HFFc6 (cell line): ENCODE results near the gene TRAK2. TPM values are rescaled to one million over a fixed set of nuclear protein-coding genes. Genes with fewer than 3 reads are reported as not detected.
"Not testable (repeated sequence)": the region's sequence is repeated elsewhere in the genome, so short reads cannot be mapped to it uniquely, and the experiment has no call there.

ENCODE experiments used
- DNase-seq: peaks from one replicate; pipeline ENCODE4 v3.0.0-alpha.2; 2018
- H3K27ac Mint-ChIP-seq: 2 replicates; pipeline ENCODE4 v1.8.0; 2020; ENCODE audit warnings: mild to moderate bottlenecking, mixed read lengths
- H3K27me3 Mint-ChIP-seq: 2 replicates; pipeline ENCODE4 v1.8.0; 2021; ENCODE audit warnings: mild to moderate bottlenecking, moderate library complexity, mixed read lengths; ENCODE audit not compliant: insufficient read depth
- H3K36me3 Mint-ChIP-seq: 2 replicates; pipeline ENCODE4 v1.8.0; 2021; ENCODE audit warnings: low read depth, mixed read lengths
- H3K4me1 Mint-ChIP-seq: 2 replicates; pipeline ENCODE4 v1.8.0; 2020; ENCODE audit warnings: low read depth, mixed read lengths
- H3K4me3 Mint-ChIP-seq: 2 replicates; pipeline ENCODE4 v1.8.0; 2020; ENCODE audit warnings: mild to moderate bottlenecking, moderate library complexity, mixed read lengths
- H3K9me3 Mint-ChIP-seq: 2 replicates; pipeline ENCODE4 v1.8.0; 2020; ENCODE audit warnings: mild to moderate bottlenecking, mixed read lengths
- CTCF ChIP-seq: fragments of 200-600 bp; sonication (generic); IDR thresholded peaks from 2 replicates; pipeline ENCODE4 v1.5.0; 2021; ENCODE audit warnings: antibody characterized with exemption, mild to moderate bottlenecking
- total RNA-seq, 6 experiments: library from RNA; stranded (reverse); fragmentation: NEBNext Ultra II Directional; extraction: Animal tissue kit (Norgen Biotek cat#: 25700); gene quantifications; 2 replicates in 1 of 6; 3 replicates in 5 of 6; pipeline ENCODE4 v1.2.3, GENCODE V29; 2021

Gene TRAK2
- total RNA-seq, 6 experiments from 2014 or later = 43.2 to 55.8 (median 54.0) TPM

- no peak overlapping the region for H3K4me3 Mint-ChIP-seq
- TF ChIP-seq CTCF = no peak
- peaks cover 17% of the 10 kb centered on the region for H3K4me1 Mint-ChIP-seq
- no peak overlapping the region for H3K27ac Mint-ChIP-seq
- no peak for DNase-seq
- no peaks in the 10 kb centered on the region; the same call in 1 of the 2 replicates for H3K27me3 Mint-ChIP-seq
- H3K36me3 Mint-ChIP-seq = peaks cover 53% of the 10 kb centered on the region
- H3K9me3 Mint-ChIP-seq = no peaks in the 10 kb centered on the region
Observed at GRCh38 chr2:201383136-201383535, 68.1 kb downstream of the TRAK2 start.

GRCh38 chr2:201378496-201379397 lies 72.5 kb downstream of the TRAK2 start:
- H3K9me3 Mint-ChIP-seq = no peaks in the 10 kb centered on the region
- no peak for DNase-seq
- peaks cover 17% of the 10 kb centered on the region for H3K4me1 Mint-ChIP-seq
- no peak for TF ChIP-seq CTCF
- peak overlapping the region; percentile 4; the same call in 1 of the 2 replicates for H3K27ac Mint-ChIP-seq
- peaks cover 63% of the 10 kb centered on the region for H3K36me3 Mint-ChIP-seq
- no peak overlapping the region for H3K4me3 Mint-ChIP-seq
- H3K27me3 Mint-ChIP-seq = no peaks in the 10 kb centered on the region; the same call in 1 of the 2 replicates

- Mint-ChIP-seq H3K4me1 (peaks cover 17% of the 10 kb centered on the region), H3K27me3 (no peaks in the 10 kb centered on the region; the same call in 1 of the 2 replicates), H3K4me3 (no peak overlapping the region), H3K27ac (no peak overlapping the region), H3K9me3 (no peaks in the 10 kb centered on the region), H3K36me3 (peaks cover 57% of the 10 kb centered on the region)
- no peak for DNase-seq
- TF ChIP-seq CTCF = no peak
Observed at GRCh38 chr2:201377218-201377617, 74.0 kb downstream of the TRAK2 start.

GRCh38 chr2:201369775-201370174 lies 81.5 kb downstream of the TRAK2 start:
- H3K27ac Mint-ChIP-seq = no peak overlapping the region

GRCh38 chr2:201369318-201369717 lies 81.9 kb downstream of the TRAK2 start:
- peaks cover 18% of the 10 kb centered on the region for H3K9me3 Mint-ChIP-seq
- peaks cover 61% of the 10 kb centered on the region for H3K36me3 Mint-ChIP-seq
- H3K27me3 Mint-ChIP-seq, H3K4me3 Mint-ChIP-seq, H3K27ac Mint-ChIP-seq, DNase-seq: not testable (repeated sequence)
- peaks cover 13% of the 10 kb centered on the region for H3K4me1 Mint-ChIP-seq

More at GRCh38 chr2:201369775-201370174, 81.5 kb downstream of the TRAK2 start:
- H3K4me1 Mint-ChIP-seq = peaks cover 13% of the 10 kb centered on the region
- peaks cover 63% of the 10 kb centered on the region for H3K36me3 Mint-ChIP-seq
- H3K9me3 Mint-ChIP-seq = peaks cover 18% of the 10 kb centered on the region
- no peak overlapping the region for H3K4me3 Mint-ChIP-seq
- peaks cover 2% of the 10 kb centered on the region; the same call in 1 of the 2 replicates for H3K27me3 Mint-ChIP-seq
- TF ChIP-seq CTCF = no peak
- no peak for DNase-seq

- H3K4me1 Mint-ChIP-seq = peaks cover 30% of the 10 kb centered on the region
- TF ChIP-seq CTCF = no peak
- peaks cover 25% of the 10 kb centered on the region for H3K9me3 Mint-ChIP-seq
- DNase-seq = no peak
- peaks cover 70% of the 10 kb centered on the region for H3K36me3 Mint-ChIP-seq
- H3K4me3 Mint-ChIP-seq = no peak overlapping the region
- H3K27ac Mint-ChIP-seq = no peak overlapping the region
- H3K27me3 Mint-ChIP-seq = peaks cover 6% of the 10 kb centered on the region
Observed at GRCh38 chr2:201366146-201366545, 85.1 kb downstream of the TRAK2 start.
